HPDE6-E6E7 (cell line): ENCODE results near the gene HOXD12.

ENCODE experiments used
- DNase-seq: peaks from one replicate; pipeline ENCODE4 v3.0.0; 2011; ENCODE audit warnings: missing footprints; ENCODE audit errors: extremely low spot score

The HOXD12 gene

DNA sequence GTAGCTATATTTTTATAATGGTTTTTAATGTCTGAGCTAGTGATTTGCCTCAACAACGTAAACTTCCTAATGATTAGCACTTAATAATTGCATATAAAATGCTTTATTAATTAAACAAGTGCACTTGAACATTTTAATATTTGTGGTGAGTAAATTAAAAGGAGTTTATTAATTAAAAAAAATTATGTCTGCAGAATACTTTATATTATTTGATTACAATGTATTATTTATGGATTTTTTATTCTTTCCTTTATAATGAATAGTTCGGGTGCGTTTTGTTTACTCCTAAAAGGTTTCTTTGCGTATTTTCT, 32.2 kb downstream of the HOXD12 start:
- DNase-seq, result no peak

DNA sequence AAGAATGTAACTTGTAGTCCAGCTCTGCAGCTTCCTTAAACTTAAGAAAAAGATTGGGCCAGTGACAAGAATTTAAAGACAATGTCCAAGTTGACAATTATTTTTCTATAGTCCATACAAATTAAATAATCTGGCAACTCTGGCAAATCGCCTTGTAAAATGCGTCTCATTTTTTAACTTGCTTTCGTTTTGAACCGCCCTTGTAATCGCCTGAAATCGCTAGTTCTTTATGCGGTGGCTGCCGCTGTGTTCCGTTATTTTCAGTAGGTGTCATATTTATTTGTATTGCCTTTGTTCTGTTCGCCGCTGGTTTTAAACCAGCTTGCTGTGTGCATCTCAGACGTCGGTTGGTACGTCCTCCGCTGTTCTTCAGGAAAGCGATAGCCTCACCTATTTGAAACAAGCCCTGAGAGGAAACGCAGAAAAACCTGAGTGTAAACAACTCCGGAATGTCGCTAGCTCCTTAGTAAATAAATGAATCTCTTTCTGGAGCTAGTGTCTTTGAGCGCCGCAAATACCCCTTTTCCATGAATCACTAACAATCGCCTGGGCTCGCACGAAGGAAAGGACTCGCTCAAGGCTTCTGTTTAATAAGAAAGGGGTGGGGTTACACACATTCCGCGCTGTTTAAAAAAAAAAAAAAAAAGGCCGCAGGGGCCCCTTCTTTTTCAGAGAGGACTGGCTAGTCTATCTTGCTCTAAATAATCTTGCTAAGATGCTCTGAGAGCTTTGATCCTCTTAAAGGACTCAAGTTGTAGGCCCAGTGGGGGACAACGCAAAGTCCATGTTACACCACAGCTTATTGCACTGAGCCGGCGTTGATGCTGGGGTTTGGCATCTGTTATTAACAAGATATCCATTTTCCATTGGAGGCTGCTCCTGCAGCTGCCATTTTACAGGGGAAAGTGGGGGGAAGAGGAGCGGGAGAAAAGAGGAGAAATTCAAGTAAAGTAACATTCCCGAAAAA, 32.9 kb downstream of the HOXD12 start:
- DNase-seq, result no peak

DNA sequence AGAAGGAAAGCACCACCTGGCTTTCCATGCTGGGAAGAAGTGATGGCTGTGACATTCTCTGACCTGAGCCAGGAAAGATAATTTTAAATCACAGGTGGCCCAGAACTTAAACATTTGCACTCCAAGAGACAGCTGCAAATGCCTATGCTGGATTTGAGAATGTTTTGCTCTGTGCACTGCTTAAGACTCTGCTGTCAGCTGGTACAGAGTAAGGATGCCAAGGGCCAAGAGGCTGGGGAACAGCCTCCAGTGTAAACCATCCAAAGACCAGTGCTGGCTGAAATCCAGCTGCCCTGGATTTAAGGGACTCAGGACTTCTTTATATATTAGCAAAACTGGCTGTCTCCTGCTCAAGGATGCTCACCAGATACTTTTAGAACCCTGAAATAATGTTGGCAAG, 33.8 kb downstream of the HOXD12 start:
- no peak for DNase-seq

DNA sequence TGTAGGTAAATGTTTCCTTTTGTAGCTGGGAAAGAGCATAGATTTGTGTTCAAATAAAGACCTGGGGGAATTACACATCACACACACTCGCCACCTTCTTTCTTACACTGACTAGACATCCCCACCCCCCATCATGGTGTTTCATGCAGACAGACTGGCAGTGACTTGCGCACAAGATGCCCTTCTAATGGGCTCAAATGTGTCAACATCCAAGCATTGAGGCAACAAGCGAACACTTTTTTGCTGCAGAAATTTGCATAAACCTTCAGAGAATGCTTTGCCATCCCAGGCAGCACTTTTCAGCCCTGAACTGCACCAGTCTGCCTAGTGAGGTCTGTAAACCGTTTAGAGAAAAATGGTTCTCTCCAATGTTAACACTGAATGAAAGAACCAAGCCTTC, 34.4 kb downstream of the HOXD12 start:
- no peak for DNase-seq

DNA sequence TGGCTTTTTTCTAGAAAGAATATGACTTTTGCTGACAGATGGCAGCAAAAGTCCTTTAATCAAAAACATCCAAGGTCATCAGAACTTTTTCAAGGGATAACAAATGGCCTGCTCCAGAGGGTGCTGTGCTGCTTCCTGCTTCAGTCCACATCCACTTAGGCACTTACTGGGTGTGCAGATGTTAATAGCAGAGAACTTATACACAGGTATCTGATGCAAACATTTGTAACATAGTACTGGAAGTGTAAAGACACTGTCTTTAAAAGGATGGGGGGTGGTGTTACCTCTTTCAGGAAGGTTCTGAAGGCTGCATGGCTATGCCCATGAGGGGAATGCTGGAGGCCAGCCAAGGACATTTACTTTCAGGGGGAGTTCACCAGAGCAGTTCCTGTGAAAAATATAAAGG, 35.4 kb downstream of the HOXD12 start:
- DNase-seq, result no peak

DNA sequence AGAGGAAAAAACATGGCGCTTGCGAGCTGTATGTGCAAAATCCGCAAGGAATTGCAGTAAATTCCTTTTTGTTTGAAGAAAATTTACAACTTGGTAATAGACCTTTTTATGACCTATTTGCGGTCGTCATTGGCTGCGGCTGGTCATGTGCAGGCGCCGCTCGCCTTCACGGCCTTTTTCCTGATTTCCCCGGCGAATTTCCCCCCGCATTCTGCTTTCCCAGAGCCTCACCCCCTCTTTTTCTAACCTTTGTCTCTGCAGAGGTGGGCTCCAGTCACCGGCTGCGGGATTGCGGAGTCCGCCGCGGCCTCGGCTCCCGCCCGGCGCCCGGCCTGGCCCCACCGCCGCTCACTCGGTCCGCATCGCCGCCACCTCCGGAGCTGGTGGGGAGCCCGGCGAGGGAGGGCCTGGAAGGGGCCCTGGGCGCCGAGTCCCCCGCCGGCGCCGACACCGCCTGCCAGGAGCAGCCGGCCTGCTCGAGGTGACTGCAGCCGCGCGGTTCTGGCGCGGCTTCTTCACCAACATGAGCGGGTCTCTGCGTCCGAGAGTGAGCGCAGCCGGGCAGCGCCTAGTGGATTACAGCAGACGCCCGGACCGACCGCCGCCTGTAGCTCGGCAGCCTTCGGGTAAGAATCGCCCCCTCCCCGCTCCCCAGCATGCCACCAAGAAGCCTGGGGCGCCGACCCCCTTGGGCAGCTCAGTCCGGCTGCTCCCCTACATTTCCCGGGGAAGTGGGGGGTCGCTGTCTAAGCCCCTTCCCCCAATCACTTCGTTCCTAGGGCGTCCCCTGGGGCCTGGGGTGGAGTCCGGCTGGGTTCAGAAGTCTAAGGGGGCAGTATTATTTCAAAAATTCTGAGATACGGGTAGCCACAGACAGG, 37.0 kb downstream of the HOXD12 start:
- no peak for DNase-seq

DNA sequence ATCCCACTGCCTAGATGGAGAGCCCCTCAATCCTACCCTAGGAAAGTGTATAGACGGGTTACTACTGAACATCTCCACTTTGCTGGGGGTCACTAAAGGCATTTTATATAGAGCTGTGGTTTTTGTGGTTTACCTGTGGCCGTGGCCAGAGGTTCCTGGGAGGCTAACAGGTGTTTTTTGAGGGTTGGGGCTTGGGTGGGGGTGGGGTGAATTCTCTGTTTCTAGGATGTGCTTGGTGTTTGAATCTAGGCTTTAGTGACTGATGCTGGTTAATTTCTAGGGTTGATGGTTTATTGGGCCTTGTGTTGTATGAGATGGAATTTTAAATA, 37.6 kb downstream of the HOXD12 start:
- DNase-seq, result no peak

DNA sequence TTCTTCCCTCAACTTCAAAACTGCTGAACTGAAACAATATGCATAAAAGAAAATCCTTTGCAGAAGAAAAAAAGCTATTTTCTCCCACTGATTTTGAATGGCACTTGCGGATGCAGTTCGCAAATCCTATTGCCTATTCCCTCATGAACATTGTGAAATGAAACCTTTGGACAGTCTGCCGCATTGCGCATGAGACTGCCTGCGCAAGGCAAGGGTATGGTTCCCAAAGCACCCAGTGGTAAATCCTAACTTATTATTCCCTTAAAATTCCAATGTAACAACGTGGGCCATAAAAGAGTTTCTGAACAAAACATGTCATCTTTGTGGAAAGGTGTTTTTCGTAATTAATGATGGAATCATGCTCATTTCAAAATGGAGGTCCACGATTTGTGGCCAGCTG, 38.3 kb downstream of the HOXD12 start:
- DNase-seq, result no peak

DNA sequence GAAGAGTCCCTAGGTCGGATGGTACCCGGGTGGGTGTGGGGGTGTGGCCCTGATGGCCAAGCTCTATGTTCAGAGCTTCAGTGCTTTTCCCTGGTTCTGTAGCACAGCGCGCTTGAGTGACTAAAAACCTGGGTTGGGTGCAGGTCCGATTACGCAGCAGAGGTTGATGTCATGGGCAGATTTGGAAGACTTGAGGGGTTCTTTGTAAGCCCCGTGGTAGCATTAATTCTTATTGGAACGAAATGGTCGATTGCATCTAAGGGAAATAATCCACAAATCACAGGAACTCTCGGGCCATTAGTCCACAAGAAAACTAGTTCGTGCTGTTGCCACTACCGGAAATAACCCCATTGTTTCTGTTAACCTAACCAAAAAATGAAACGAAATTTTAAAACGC, 38.9 kb downstream of the HOXD12 start:
- DNase-seq, result no peak

DNA sequence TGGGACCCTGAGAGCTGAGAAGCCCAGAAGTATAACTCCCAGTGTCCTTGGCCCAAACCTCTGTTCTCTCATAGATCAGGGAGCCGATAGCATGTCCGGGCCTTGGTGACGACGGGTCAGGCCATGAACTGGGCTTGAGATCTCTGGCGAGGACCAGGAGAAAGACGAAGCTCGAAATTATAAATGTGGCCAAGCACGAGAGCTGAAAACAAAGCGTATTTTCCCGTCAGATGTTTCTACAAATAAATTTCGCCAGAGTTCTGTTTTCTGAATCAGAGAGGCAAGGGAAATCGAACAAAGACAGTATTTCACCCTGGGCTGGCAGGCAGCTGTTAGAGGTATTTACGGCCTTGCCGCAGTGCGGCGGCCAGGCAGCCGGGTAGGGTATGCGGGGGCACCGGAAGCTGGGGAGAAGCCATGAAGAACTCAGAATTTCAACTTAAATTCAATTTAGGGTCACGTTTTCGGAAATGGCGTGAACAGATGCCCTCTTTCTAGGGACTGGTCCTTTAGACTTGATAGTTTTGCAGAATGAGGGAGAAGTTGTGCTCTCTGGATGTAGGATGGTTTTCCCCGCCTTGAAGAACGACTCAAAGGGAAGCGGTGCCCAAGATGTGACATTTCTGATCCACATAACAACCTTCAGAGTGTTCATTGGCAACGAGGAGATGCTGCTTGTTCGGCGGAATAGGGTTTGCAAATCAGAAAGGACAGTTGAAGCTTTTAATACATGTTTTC, 39.5 kb downstream of the HOXD12 start:
- DNase-seq, result no peak

DNA sequence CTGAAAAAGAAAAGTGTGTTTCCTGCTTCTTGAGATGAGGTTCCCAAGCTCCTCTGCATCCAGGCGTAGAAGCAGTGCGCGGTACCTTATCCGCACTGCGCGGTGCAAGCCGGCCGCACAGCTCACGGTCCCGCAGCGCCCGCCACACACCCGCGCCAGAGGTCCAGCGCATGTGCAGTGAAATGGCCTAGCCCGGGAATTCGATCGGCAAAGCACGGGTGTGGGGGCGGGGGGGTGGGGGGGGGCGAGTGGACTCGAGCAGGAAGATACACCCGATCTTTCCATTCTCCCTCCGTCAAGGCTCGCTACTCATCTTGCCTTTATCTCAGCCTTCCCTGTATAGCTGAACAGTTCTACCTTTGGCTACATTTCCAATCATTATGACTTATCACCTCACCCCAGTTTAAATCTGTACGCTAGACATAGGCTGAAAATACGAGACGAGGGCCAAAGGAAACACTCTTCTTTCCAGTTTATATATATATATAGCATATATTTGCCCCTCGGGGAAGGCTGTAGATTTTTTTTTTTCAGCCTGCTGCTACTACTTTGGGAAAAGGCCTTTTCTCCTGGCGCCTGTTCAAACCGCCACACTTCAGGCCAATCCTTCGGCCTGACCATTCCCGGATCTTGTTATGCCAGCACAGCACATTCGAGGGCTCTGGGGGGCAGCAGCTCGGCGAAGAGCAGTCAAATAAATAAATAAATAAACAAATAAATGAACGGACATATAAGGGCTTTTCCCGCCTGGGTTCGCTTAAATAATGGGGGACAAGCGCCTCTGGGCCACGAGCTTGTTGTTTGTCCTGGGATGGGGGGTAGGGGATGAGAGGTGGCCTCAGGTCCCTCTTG, 40.3 kb downstream of the HOXD12 start:
- no peak for DNase-seq

DNA sequence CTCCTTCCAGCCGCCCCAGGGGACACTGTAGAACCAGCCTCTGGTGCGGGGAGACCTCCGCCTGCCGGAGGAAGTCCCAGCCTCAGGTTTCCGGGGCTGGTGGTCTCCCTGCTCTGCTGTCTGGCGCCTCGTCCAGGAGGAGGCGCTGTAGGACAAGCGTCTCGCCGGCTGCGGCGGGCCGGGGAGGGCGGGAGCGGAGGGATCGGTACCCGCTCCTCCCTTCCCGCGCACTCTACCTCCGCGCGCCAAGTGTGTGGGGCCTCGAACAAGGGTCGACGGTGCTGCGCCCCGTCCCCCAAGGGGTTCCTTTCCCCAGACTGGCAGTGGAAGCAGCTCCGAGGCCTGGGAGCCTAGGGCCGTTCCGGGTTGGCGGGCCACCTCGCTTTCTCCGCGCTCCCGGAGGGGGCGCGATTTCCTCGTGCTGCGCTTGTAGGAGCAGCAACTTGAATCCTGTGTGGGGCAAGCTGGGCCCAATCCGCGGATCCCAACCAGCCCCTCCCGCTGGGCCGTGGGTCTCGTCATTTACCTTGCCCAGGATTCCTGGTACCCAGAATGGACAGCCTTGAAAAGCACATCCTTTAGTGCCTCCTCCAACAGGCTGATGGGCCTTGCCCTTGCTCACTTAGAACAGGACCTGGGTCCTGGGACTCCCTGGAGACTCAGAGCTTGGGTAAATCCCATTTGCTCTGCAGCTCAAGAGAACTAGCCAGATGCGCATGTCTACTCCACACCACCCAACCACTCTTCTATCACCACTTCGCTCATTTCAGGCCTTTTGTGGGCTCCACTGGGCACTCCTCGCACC, 41.1 kb downstream of the HOXD12 start:
- peak; percentile 82 for DNase-seq

DNA sequence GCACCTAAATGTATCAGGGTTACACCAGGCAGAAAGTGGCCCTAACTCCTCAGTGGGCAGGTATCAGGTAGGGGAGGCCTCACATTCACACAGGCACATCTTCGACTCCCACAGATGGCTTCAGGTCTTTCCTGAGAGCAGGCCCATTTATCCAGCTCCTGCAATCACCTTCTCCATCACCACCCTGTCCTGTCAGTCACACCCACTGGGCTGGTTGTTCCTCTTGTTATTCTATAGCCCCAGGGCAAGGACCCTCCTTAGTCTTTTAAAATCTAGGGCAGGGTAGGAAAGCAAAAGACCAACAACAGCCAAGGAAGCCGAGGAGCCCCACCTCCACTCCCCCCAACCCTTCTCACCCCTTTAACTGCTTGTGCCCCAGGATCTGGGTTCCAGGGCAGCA, 42.7 kb downstream of the HOXD12 start:
- DNase-seq, result no peak

DNA sequence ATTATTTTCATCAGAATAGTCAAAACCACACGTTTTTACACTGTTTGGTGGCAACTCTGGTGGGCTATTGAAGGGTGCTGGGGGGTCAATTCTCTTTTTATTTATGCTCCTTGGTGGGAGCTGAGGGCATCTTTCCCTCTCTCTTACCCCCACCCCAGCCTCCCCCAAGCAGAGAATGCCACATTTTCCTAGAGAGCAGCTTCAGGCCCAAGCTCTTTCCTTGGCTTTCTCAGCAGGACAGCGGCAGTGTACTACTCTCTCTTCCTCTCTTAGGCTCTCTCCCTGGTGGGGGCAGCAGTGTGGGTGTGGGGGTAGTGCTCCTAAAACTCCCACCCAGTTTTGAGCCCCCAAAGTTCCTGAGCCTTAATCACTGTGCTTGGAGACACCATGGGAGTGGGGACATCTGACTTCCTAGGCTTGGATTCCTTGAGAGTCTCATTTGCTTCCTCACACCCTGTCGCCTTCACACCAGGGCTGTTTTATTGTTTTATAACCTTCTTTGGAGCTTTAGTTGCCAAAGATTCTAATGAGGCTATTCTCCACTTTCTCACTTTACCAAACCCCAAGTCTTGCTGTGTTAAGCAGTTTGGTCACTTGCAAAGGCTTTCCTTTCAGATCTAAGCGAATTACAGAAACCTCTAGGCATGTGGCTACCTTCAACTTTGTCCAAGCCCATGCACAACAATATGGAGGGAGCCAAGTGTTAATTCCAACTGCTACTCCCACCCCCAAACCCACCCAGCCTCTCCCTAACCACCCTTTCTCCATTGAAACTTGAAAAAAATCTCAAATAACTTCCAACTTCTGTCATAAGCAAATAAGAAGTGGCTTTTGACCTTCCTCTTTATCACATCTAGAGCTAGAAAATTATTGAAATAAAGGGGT, 45.7 kb downstream of the HOXD12 start:
- DNase-seq, result no peak

DNA sequence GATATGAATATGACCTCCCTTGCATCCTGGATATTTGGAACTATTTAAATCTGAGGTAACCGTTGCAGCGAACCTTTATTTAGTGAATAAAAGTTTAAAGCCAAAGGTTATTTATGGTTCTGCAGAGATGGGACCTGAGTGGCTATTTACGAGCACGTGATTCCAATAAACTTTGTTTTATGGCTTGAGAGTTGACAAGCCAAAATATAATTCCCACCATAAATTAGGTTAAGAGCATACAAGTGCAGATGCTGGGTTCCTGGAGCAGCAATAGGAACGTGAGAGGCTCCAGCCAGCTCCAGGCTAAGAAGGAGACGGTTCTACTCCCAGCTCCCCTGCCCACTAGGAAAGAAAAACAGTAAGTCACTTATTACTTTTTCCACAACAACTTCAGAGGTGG, 46.5 kb downstream of the HOXD12 start:
- no peak for DNase-seq

DNA sequence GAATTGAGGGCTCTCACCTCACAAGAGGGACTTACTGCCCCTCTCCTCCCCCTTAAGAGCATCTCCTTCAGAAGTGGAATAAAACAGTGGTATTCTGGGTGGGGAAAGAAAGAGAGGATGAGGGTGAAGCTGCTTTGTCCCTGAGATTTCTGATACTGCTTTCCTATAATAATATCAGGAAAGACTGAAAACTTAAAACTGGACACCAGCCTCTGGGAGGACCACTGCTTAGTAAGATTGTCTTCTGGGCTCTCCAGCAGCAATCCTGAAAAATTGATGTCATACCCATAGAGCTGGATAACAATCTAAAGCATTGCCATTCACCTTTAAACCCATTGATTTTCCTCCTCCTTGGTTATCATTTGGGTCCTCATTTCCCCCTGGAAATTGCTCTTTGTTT, 47.0 kb downstream of the HOXD12 start:
- DNase-seq, result no peak

DNA sequence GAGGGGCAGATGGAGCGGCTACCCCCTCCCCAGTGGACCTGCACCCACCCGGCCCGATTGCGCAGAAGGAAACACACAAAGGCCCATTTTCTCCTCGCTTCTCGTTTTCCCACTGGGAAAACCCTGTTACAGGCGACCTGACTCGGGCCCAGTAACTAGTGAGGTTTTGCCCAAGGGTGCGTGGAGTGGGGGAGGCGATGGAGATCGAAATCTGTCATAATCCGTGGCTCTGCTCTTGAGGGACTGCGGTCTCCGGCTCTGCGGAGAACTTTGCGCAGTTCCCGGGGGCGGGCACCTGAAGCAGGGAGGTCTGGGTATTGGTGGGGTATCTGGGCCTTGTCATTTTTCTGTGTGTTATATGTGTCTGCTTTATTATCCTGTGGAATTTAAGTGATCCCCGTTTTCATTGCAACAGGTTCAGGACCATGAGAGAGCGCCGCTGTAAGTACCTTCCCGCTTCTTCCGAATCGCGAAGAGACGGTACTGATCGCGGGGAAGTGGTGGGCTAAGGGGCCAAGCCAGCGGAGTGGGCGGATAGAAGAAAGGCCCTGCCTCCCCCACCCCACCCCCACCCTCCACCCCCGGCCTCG, 47.7 kb downstream of the HOXD12 start:
- no peak for DNase-seq

DNA sequence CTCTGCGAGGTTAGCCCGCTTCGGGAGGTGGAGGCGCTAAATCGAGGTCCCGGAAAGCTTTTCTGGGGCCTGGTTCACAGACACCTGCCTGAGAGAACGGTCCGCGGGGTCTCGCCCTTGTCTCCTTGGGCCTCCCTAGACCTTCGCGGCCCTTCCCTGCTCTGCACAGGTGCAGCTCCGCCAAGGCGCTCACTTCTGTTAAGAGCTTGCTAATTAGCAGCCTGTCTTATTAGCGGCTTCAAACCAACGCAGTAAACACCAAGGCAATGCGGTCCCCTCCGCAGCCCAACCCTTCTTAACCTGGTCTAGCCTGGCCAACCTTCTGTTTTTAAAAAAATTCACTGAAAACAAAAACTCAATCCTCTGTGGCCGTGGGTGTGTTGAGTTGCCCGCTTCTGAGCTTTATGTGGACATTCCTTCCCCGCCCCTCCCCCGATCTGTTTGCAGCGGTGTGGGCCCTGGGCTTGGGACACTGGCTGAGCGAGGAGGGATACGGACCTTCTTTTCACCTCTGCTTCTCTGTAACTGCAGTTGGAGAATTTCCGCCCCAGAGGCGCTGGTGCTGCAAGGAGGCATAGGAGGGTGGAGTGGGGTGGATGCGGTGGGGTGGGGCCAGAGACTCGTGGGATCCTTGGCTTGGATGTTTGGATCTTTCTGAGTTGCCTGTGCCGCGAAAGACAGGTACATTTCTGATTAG, 48.4 kb downstream of the HOXD12 start:
- DNase-seq, result no peak
